Frontal cortex (tissue), 4 donors: ENCODE measurements around the gene RGS13. TPM values are rescaled to one million over a fixed set of nuclear protein-coding genes. Genes with fewer than 3 reads are reported as not detected.
"Not testable (repeated sequence)": the region's sequence is repeated elsewhere in the genome, so short reads cannot be mapped to it uniquely, and the experiment has no call there.

Experiments
- DNase-seq, 2 donors: peaks; one replicate each; pipeline ENCODE4 v3.0.0; 2012; ENCODE audit warnings: low spot score in 2 of 2
- FAIRE-seq: peaks from 2 replicates; lab custom pipeline; 2012; peaks lifted over from hg19 to GRCh38; lab: Jason Lieb, UNC
- total RNA-seq: library from RNA; depleted of rRNA; stranded (reverse); fragments of >200 nt; gene quantifications from one replicate; pipeline ENCODE4 v1.2.3, GENCODE V29; 2014
- donor health status: control.
- donor health status: control.
- donor health status: control.

Gene RGS13
- total RNA-seq, 1 donor from 2014 or later: not detected

- DNase-seq (no peak), FAIRE-seq (no peak)
Observed at GRCh38 chr1:192668409-192668983, 32.5 kb downstream of the RGS13 start.

DNA sequence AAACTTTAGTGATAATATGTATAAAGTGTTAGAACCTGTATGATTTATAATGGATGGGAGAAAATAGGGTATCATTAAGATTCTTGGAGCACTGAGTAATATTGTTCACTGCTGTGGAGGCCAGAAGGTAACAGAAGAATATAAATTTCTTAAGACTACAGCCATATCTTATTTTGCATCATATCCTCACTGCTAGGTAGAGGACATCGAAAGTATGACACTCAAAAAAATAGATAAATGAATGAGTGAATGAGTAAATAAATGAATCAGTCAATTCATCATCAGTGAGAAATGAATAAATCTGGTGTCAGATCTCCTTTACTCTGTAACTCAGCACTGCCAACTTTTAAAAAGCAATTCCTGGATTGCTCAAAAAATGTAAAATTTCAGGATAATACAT, 33.2 kb downstream of the RGS13 start:
- DNase-seq (no peak), FAIRE-seq (no peak)

DNA sequence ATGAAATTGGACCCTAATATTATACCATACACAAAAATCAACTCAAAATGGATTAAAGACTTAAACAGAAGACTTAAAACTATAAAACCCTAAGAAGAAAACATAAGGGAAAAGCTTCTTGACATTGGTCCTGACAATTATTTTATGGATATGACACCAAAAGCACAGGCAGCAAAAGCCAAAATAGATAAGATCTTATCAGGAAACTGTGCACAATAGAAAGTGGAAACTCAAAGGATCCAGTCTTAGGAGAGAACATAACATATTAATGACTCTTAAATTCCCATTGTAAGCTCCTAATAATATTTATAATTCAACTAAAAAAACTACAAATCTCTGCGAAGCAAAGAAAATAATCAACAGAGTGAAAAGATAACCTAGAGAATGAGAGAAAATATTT, 39.8 kb downstream of the RGS13 start:
- no peak for DNase-seq
- no peak for FAIRE-seq

- FAIRE-seq: no peak
- no peak for DNase-seq
Observed at GRCh38 chr1:192678099-192678498, 42.2 kb downstream of the RGS13 start.

GRCh38 chr1:192682335-192682734, 46.4 kb downstream of the RGS13 start:
- FAIRE-seq: no peak

DNA sequence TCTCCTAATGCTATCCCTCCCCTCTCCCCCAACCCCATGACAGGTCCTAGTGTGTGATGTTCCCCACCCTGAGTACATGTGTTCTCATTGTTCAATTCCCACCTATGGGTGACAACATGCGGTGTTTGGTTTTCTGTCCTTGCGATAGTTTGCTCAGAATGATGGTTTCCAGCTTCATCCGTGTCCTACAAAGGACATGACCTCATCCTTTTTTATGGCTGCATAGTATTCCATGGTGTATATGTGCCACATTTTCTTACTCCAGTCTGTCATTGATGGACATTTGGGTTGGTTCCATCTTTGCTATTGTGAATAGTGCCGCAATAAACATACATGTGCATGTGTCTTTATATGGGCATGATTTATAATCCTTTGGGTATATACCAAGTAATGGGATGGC, 47.1 kb downstream of the RGS13 start:
- FAIRE-seq, DNase-seq: not testable (repeated sequence)

More at GRCh38 chr1:192682335-192682734, 46.4 kb downstream of the RGS13 start:
- DNase-seq: no peak

DNA sequence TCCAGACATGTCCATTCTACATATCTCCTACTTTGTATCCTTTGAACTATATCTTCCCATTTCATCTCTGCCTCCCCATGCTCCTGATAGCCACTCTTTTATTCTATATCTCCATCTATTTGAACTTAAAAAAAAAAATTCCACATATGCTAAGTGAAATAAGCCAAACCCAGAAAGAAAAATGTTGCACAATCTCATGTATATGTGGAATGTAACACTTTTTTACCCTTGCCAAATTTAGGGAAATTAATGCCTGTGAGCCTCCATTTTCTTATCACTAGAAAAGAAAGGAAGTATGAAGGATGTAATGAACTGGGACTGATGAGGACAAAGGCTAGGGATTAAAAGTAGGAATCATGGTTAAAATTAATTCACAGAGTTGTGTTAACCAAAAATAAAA, 53.5 kb downstream of the RGS13 start:
- DNase-seq (no peak), FAIRE-seq (no peak)

GRCh38 chr1:192691041-192691440, 55.1 kb downstream of the RGS13 start:
- FAIRE-seq (no peak), DNase-seq (no peak)

- DNase-seq: no peak
- FAIRE-seq: no peak
Observed at GRCh38 chr1:192696082-192696481, 60.1 kb downstream of the RGS13 start.

DNA sequence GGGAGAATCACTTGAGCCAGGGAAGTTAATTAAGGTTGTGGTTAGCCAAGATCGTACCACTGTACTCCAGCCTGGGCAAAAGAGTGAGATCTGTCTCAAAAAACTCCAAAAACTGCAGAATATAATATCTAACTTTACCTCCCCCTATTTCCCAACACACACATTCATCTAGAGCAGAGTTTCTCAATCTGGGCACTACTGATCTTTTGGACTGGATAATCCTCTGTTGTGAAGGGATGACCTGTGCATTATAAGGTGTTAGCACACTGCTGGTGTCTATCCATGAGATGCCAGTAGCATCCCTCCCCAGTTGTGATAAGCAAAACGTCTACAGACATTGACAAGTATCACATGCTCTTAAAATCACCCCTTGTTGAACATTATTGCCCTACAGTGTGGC, 61.8 kb downstream of the RGS13 start:
- FAIRE-seq (no peak), DNase-seq (no peak)

GRCh38 chr1:192698731-192699130, 62.8 kb downstream of the RGS13 start:
- DNase-seq: no peak
- FAIRE-seq: no peak

DNA sequence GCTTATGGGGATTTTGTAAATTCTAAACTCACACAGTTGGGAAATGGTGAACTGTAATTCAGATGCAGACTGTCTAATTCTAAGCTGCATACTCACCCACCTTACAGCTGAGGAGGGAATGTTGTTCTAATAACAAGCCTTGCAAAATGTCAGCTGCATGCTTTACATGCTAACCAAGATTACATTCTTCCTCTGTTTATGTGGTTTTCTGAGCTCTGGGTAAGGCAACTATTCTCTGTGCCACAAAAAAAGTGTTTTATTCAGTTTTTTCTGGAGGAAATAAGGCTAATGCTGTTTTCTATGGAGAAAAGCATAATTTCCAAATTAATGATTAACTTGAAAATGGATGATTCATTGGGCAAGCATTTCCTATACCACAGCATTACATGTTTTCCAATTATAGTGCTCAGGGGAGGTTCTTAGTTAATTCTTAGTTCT, 64.9 kb downstream of the RGS13 start:
- no peak for DNase-seq

GRCh38 chr1:192702212-192702902, 66.4 kb downstream of the RGS13 start:
- no peak for DNase-seq
- no peak for FAIRE-seq

More for the DNA sequence above, 64.9 kb downstream of the RGS13 start:
- FAIRE-seq: no peak

- FAIRE-seq (no peak), DNase-seq (no peak)
Observed at GRCh38 chr1:192703283-192704206, 67.6 kb downstream of the RGS13 start.

DNA sequence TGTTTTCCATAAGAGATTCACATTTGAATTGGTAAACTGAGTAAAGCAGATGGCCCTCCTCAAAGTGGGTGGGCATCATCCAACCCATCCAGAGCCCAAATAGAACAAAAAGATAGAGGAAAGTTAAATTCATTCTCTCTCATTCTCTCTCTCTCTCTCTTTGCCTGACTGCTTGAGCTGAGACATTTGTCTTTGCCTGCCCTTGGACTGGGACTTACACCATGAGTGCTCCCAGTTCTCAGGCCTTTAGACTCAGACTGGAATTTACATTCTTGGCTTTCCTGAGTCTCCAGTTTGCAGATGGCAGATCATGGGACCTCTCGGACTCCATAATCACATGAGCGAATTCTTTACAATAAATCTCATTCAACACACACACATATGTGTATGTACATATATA, 69.6 kb downstream of the RGS13 start:
- no peak for FAIRE-seq
- DNase-seq: no peak

DNA sequence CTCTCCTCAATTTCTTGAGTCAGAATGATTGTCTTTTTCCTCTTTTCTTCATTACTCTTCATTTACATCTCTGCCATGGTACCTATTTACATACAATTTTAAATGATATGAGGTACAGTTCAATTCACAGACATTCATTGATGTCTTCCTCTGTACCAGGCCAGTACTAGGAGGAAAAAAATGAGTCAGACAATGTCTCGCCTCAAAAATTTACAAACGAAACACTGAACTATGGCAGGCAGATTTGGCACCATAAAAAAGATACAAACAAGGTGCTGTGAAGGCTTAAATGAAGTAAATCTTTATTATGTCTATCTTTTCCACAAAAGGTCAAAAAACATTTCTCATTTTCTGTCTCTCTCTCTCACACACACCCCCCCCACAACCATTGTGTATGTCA, 71.0 kb downstream of the RGS13 start:
- DNase-seq: no peak
- no peak for FAIRE-seq

GRCh38 chr1:192707978-192708547, 72.1 kb downstream of the RGS13 start:
- DNase-seq: no peak
- FAIRE-seq: no peak

DNA sequence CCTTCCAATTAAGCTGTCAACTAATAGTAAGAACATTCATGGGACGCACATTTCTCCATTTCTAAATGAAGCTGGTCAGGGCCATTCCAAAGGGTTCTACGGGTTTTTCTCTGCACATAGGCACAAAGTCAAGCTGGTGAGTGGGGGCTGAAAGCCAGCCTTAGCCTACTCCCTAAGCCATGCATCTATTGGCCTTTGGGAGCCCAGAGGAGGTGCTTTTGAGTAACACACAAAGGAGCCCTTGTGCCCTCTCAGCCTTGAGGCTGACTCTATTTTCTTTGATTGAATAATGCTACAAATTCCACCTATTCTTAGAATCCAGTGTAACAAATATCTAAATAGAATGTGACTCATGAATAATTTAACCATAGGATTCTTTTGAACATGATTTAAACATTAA, 73.6 kb downstream of the RGS13 start:
- no peak for DNase-seq
- no peak for FAIRE-seq
